Esophagus muscularis mucosa (tissue), 3 donors: Measurements from ENCODE around the gene FAM53C.

ENCODE experiments used
- CTCF ChIP-seq, 3 experiments: fragments of 200-600 bp in 2 of 3; fragments of 450-650 bp in 1 of 3; sonication (generic) in 2 of 3; IDR thresholded peaks; one replicate each; pipeline ENCODE4 v1.5.1; 2017 to 2019; ENCODE audit warnings: antibody characterized with exemption in 3 of 3, mild to moderate bottlenecking in 2 of 3, moderate library complexity in 1 of 3
- POLR2A ChIP-seq: fragments of 450-650 bp; IDR thresholded peaks from one replicate; pipeline ENCODE4 v1.6.1; 2017; ENCODE audit warnings: antibody characterized with exemption, moderate library complexity, mild to moderate bottlenecking, low read depth

- no peak for TF ChIP-seq CTCF (IDR thresholded peaks at IDR 0.05)
- TF ChIP-seq POLR2A, result no peak
Observed at GRCh38 chr5:138382347-138382746, 44.3 kb downstream of the FAM53C start.
